Keratinocyte (primary cell): Measurements from ENCODE around the gene NBEAL2.

Experiments used
- CTCF ChIP-seq, 3 experiments: IDR thresholded peaks in 1 of 3; conservative IDR thresholded peaks in 1 of 3; optimal IDR thresholded peaks in 1 of 3; 2 replicates in 2 of 3; 3 replicates in 1 of 3; pipeline versions ENCODE3 to v1.5.1; 2011; ENCODE audit warnings: low read length in 3 of 3, mild to moderate bottlenecking in 3 of 3, moderate library complexity in 2 of 3, control low read depth in 1 of 3, inconsistent platforms in 1 of 3; ENCODE audit not compliant: insufficient read depth in 2 of 3; ENCODE audit errors: extremely low read depth in 1 of 3
- EZH2 ChIP-seq: IDR thresholded peaks from one replicate; pipeline ENCODE4 v1.6.1; 2012; ENCODE audit warnings: inconsistent platforms, mild to moderate bottlenecking, low read length, moderate library complexity

GRCh38 chr3:46944191-46944590 lies 35.3 kb upstream of the NBEAL2 start:
- TF ChIP-seq EZH2 (no peak), CTCF (optimal IDR thresholded peaks at IDR 0.05 in 1 of 3, IDR thresholded peaks at IDR 0.05 in 1 of 3, conservative IDR thresholded peaks at IDR 0.05 in 1 of 3; ENCODE audit: extremely low read depth in 1 of 3, insufficient read depth in 2 of 3, low read length in 3 of 3) (no peak)
